ENCODE results near the gene DNAJC16.
A peak's percentile ranks its signal among the peaks of the same experiment; 100 is the strongest.
"Not testable (repeated sequence)": the region's sequence is repeated elsewhere in the genome, so short reads cannot be mapped to it uniquely, and the experiment has no call there.

DNAJC16 gene

GRCh38 chr1:15508700-15509487 is 17.8 kb upstream of the DNAJC16 start:
- no peak for DNase-seq

GRCh38 chr1:15509586-15509985 is 17.1 kb upstream of the DNAJC16 start:
- DNase-seq = no peak

GRCh38 chr1:15510611-15511405 is 15.8 kb upstream of the DNAJC16 start:
- DNase-seq = no peak

GRCh38 chr1:15513192-15513591 is 13.5 kb upstream of the DNAJC16 start:
- DNase-seq = no peak

GRCh38 chr1:15513919-15514318 is 12.7 kb upstream of the DNAJC16 start:
- no peak for DNase-seq

- not testable (repeated sequence) for DNase-seq
These were observed 12.1 kb upstream of the DNAJC16 start for GRCh38 chr1:15514557-15514956.

- no peak for DNase-seq
These were observed 11.5 kb upstream of the DNAJC16 start for GRCh38 chr1:15515022-15515663.

- no peak for DNase-seq
These were observed 7.0 kb upstream of the DNAJC16 start for GRCh38 chr1:15519625-15520024.

GRCh38 chr1:15521206-15521906 is 5.3 kb upstream of the DNAJC16 start:
- not testable (repeated sequence) for DNase-seq

GRCh38 chr1:15522551-15522950 is 4.1 kb upstream of the DNAJC16 start:
- DNase-seq = no peak

- no peak for DNase-seq
These were observed 3.3 kb upstream of the DNAJC16 start for GRCh38 chr1:15523104-15524020.

- no peak for DNase-seq
These were observed 2.7 kb upstream of the DNAJC16 start, which contains the start of gene CASP9 for GRCh38 chr1:15524021-15524282. CASP9 (minus strand) TSS chr1:15524215; CDS start chr1:15524200, 15 bp downstream.

GRCh38 chr1:15524283-15525049 is 2.2 kb upstream of the DNAJC16 start:
- DNase-seq = peak; percentile 99

GRCh38 chr1:15525050-15526020 is 1.3 kb upstream of the DNAJC16 start:
- no peak for DNase-seq

- no peak for DNase-seq
These were observed 593 bp upstream of the DNAJC16 start for GRCh38 chr1:15526021-15526489.

GRCh38 chr1:15531003-15531402 is 4.4 kb downstream of the DNAJC16 start:
- no peak for DNase-seq

- DNase-seq = no peak
These were observed 5.0 kb downstream of the DNAJC16 start for GRCh38 chr1:15531682-15532081.

GRCh38 chr1:15538771-15539170 is 12.1 kb downstream of the DNAJC16 start:
- peak; percentile 4 for DNase-seq

- DNase-seq = no peak
These were observed 13.5 kb downstream of the DNAJC16 start for GRCh38 chr1:15540186-15540585.
